Measurements from ENCODE around the gene TTC9C. TPM values are rescaled to one million over a fixed set of nuclear protein-coding genes. Genes with fewer than 3 reads are reported as not detected.

The TTC9C gene
- total and polyA plus RNA-seq, 5 donors, result 11.7 to 18.4 (median 15.2) TPM

DNA sequence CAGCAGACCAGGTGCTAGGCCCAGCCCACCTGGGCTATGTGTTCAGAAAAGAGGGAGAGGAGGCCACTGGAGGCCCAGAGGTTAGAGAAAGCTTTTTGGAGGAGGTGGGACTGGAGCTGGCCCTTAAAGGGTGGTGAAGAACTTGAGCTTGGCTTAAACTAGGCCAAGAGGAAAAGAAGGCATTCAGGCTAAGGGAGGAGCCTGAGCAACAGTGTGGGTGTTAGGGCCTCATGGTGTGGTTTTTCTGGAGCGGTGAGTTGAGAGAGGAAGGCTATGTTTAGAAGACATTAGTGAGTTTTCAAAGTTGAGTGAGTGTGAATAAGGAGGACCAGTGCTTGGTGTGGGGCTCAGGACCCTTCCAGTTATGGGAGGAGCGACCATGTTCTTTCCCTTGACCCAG, 49.1 kb downstream of the TTC9C start:
- no peak overlapping the region for H3K27ac ChIP-seq (ENCODE audit: low read length)
- H3K9me3 ChIP-seq (ENCODE audit: control insufficient read depth, low read length), result no peaks in the 10 kb centered on the region
- H3K27me3 ChIP-seq (ENCODE audit: control insufficient read depth, insufficient read depth), result no peaks in the 10 kb centered on the region
- 83% methylated on average over 2 of the region's 2 CpGs for WGBS
- no peak for DNase-seq
- ATAC-seq, result no peak
- no peaks in the 10 kb centered on the region for H3K4me1 ChIP-seq (ENCODE audit: control insufficient read depth, insufficient read depth, low read length)
- no peak overlapping the region for H3K4me3 ChIP-seq (ENCODE audit: low read length)
- intact Hi-C loops (cut with DNase I), result no loop called here

GRCh38 chr11:62778441-62778840, 50.2 kb downstream of the TTC9C start:
- Histone ChIP-seq H3K9me3 (ENCODE audit: control insufficient read depth, low read length) (no peaks in the 10 kb centered on the region), H3K27me3 (ENCODE audit: control insufficient read depth, insufficient read depth) (no peaks in the 10 kb centered on the region), H3K27ac (ENCODE audit: low read length) (no peak overlapping the region), H3K4me1 (ENCODE audit: control insufficient read depth, insufficient read depth, low read length) (no peaks in the 10 kb centered on the region), H3K4me3 (ENCODE audit: low read length) (no peak overlapping the region)
- intact Hi-C loops (cut with DNase I), result no loop called here
- DNase-seq, result peak in 1 of 3 donors; percentile 9
- ATAC-seq, result peak in 1 of 2 donors; percentile 7
- WGBS, result 96% methylated on average over 3 of the region's 3 CpGs

DNA sequence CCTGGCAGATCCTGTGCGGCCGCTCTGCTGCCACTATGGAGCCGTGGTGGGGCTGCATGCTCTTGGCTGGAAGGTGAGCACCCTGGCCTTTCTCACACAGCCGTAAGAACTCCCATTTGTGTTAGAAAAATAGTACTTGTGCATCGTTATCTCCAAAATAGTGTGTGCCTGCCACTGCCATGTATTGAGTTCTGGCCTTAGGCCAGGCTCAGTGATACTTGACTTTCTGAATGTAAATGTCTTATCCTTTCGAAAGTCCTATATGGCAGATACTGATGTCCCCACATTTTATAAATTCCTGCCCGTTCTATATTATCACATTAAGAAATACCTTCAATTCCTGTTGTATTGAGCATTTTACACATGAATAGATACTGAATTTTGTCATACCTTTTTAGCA, 54.5 kb downstream of the TTC9C start:
- intact Hi-C loops (cut with DNase I), result loop anchor here in 2 of 4 donors (10.0 kb wide), 1 partner anchor 82 kb away; no protein-coding TSS in a partner anchor
- H3K27ac ChIP-seq (ENCODE audit: low read length), result no peak overlapping the region
- no peaks in the 10 kb centered on the region for H3K27me3 ChIP-seq (ENCODE audit: control insufficient read depth, insufficient read depth)
- ATAC-seq (no peak), DNase-seq (no peak)
- H3K9me3 ChIP-seq (ENCODE audit: control insufficient read depth, low read length), result no peaks in the 10 kb centered on the region
- 91% methylated on average over 7 of the region's 7 CpGs for WGBS
- no peak overlapping the region for H3K4me3 ChIP-seq (ENCODE audit: low read length)
- no peaks in the 10 kb centered on the region for H3K4me1 ChIP-seq (ENCODE audit: control insufficient read depth, insufficient read depth, low read length)

- peak; percentile 80 to 87 for ATAC-seq
- DNase-seq, result peak; percentile 88 to 96 (median 95)
- Histone ChIP-seq H3K4me1 (ENCODE audit: control insufficient read depth, insufficient read depth, low read length) (peaks cover 3% of the 10 kb centered on the region), H3K27ac (ENCODE audit: low read length) (peak overlapping the region; percentile 93), H3K9me3 (ENCODE audit: control insufficient read depth, low read length) (no peaks in the 10 kb centered on the region), H3K4me3 (ENCODE audit: low read length) (peak overlapping the region; percentile 82), H3K27me3 (ENCODE audit: control insufficient read depth, insufficient read depth) (no peaks in the 10 kb centered on the region)
- 1% methylated on average over 51 of the region's 51 CpGs for WGBS
- intact Hi-C loops (cut with DNase I), result loop anchor here in 3 of 4 donors (5.0 to 10.0 kb wide), 2 partner anchors 76 to 78 kb away; no protein-coding TSS in a partner anchor
Measured at GRCh38 chr11:62786318-62787004, 58.2 kb downstream of the TTC9C start.

GRCh38 chr11:62787005-62787759, 58.9 kb downstream of the TTC9C start, which contains the start of gene TMEM179B:
Gene TMEM179B (plus strand): TSS chr11:62787402. CDS start chr11:62787432, 30 bp downstream.
- peaks cover 3% of the 10 kb centered on the region for H3K4me1 ChIP-seq (ENCODE audit: control insufficient read depth, insufficient read depth, low read length)
- WGBS, result under 1% methylated on average over 88 of the region's 88 CpGs
- no peaks in the 10 kb centered on the region for H3K9me3 ChIP-seq (ENCODE audit: control insufficient read depth, low read length)
- DNase-seq (peak; percentile 97 to 99 (median 98)), ATAC-seq (peak; percentile 90 to 93)
- intact Hi-C loops (cut with DNase I), result loop anchor here in 3 of 4 donors (5.0 to 10.0 kb wide), 2 partner anchors 75 to 78 kb away; no protein-coding TSS in a partner anchor
- no peaks in the 10 kb centered on the region for H3K27me3 ChIP-seq (ENCODE audit: control insufficient read depth, insufficient read depth)
- peak within 1 kb of the TSS; percentile 82 for H3K4me3 ChIP-seq (ENCODE audit: low read length)
- peak within 1 kb of the TSS; percentile 93 for H3K27ac ChIP-seq (ENCODE audit: low read length)

Other genes starting within 250 kb of the TTC9C start
- gene AHNAK, start 181.7 kb upstream of the TTC9C start, total RNA-seq, result 100 to 1,000 TPM; 289 to 371 (median 320) TPM
- gene AHNAK, start 181.7 kb upstream of the TTC9C start, polyA plus RNA-seq, result 78.1 TPM
- 1,000 to 10,000 TPM in 1 of 4 donors, 100 to 1,000 TPM in 3; 807 to 1,060 (median 897) TPM for gene EEF1G, start 154.6 kb upstream of the TTC9C start, total RNA-seq
- 770 TPM for gene EEF1G, start 154.6 kb upstream of the TTC9C start, polyA plus RNA-seq
- 10 to 100 TPM in 3 of 4 donors, 1 to 10 TPM in 1; 8.0 to 15.3 (median 11.5) TPM for gene TUT1, start 137.0 kb upstream of the TTC9C start, total RNA-seq
- 10.7 TPM for gene TUT1, start 137.0 kb upstream of the TTC9C start, polyA plus RNA-seq
- 10 to 100 TPM; 34.8 to 47.6 (median 38.3) TPM for gene MTA2, start 126.6 kb upstream of the TTC9C start, total RNA-seq
- gene MTA2, start 126.6 kb upstream of the TTC9C start, polyA plus RNA-seq, result 24.1 TPM
- gene EML3, start 115.7 kb upstream of the TTC9C start, total RNA-seq, result 10 to 100 TPM; 23.5 to 33.3 (median 26.7) TPM
- gene EML3, start 115.7 kb upstream of the TTC9C start, polyA plus RNA-seq, result 23.9 TPM
- 1 to 10 TPM; 6.1 to 7.9 (median 6.6) TPM for gene ROM1, start 115.2 kb upstream of the TTC9C start, total RNA-seq
- gene ROM1, start 115.2 kb upstream of the TTC9C start, polyA plus RNA-seq, result 7.9 TPM
- 10 to 100 TPM; 10.7 to 23.1 (median 16.7) TPM for gene B3GAT3, start 106.5 kb upstream of the TTC9C start, total RNA-seq
- 18.7 TPM for gene B3GAT3, start 106.5 kb upstream of the TTC9C start, polyA plus RNA-seq
- 100 to 1,000 TPM; 112 to 137 (median 122) TPM for gene GANAB, start 81.9 kb upstream of the TTC9C start, total RNA-seq
- 66.5 TPM for gene GANAB, start 81.9 kb upstream of the TTC9C start, polyA plus RNA-seq
- gene INTS5, start 75.2 kb upstream of the TTC9C start, total RNA-seq, result 10 to 100 TPM; 10.4 to 13.3 (median 11.8) TPM
- gene INTS5, start 75.2 kb upstream of the TTC9C start, polyA plus RNA-seq, result 6.1 TPM
- gene C11orf98, start 63.3 kb upstream of the TTC9C start, total RNA-seq, result 10 to 100 TPM; 30.6 to 41.1 (median 35.2) TPM
- gene C11orf98, start 63.3 kb upstream of the TTC9C start, polyA plus RNA-seq, result 79.7 TPM
- 1 to 10 TPM; 6.6 to 9.5 (median 7.3) TPM for gene CSKMT, start 63.2 kb upstream of the TTC9C start, total RNA-seq
- 5.2 TPM for gene CSKMT, start 63.2 kb upstream of the TTC9C start, polyA plus RNA-seq
- gene UQCC3, start 56.8 kb upstream of the TTC9C start, total RNA-seq, result 1 to 10 TPM; 5.2 to 8.6 (median 6.5) TPM
- gene UQCC3, start 56.8 kb upstream of the TTC9C start, polyA plus RNA-seq, result 12.9 TPM
- gene LBHD1, start 56.2 kb upstream of the TTC9C start, total RNA-seq, result 1 to 10 TPM; 3.2 to 5.8 (median 3.6) TPM
- gene LBHD1, start 56.2 kb upstream of the TTC9C start, polyA plus RNA-seq, result 7.3 TPM
- 10 to 100 TPM; 76.6 to 95.7 (median 83.6) TPM for gene UBXN1, start 49.4 kb upstream of the TTC9C start, total RNA-seq
- gene UBXN1, start 49.4 kb upstream of the TTC9C start, polyA plus RNA-seq, result 101 TPM
- gene LRRN4CL, start 39.0 kb upstream of the TTC9C start, total RNA-seq, result 1 to 10 TPM; 1.4 to 3.3 (median 2.3) TPM
- 3.0 TPM for gene LRRN4CL, start 39.0 kb upstream of the TTC9C start, polyA plus RNA-seq
- gene BSCL2, start 21.1 kb upstream of the TTC9C start, total RNA-seq, result 10 to 100 TPM; 20.0 to 27.6 (median 26.5) TPM
- 34.3 TPM for gene BSCL2, start 21.1 kb upstream of the TTC9C start, polyA plus RNA-seq
- not detected for gene GNG3, start 20.8 kb upstream of the TTC9C start, total RNA-seq
- 0.57 TPM for gene GNG3, start 20.8 kb upstream of the TTC9C start, polyA plus RNA-seq
- gene HNRNPUL2, start 1.0 kb upstream of the TTC9C start, total RNA-seq, result 10 to 100 TPM; 29.3 to 37.2 (median 35.5) TPM
- gene HNRNPUL2, start 1.0 kb upstream of the TTC9C start, polyA plus RNA-seq, result 33.2 TPM
- gene ZBTB3, start 25.7 kb downstream of the TTC9C start, total RNA-seq, result 10 to 100 TPM in 2 of 4 donors, 1 to 10 TPM in 2; 7.8 to 14.5 (median 9.5) TPM
- gene ZBTB3, start 25.7 kb downstream of the TTC9C start, polyA plus RNA-seq, result 4.0 TPM
- 10 to 100 TPM; 34.4 to 43.3 (median 37.4) TPM for gene POLR2G, start 33.1 kb downstream of the TTC9C start, total RNA-seq
- 51.1 TPM for gene POLR2G, start 33.1 kb downstream of the TTC9C start, polyA plus RNA-seq
- 10 to 100 TPM in 1 of 4 donors, 1 to 10 TPM in 3; 8.0 to 17.1 (median 9.6) TPM for gene TAF6L, start 42.9 kb downstream of the TTC9C start, total RNA-seq
- 10.4 TPM for gene TAF6L, start 42.9 kb downstream of the TTC9C start, polyA plus RNA-seq
- 10 to 100 TPM; 19.2 to 21.8 (median 19.7) TPM for gene TMEM179B, start 58.9 kb downstream of the TTC9C start, total RNA-seq
- gene TMEM179B, start 58.9 kb downstream of the TTC9C start, polyA plus RNA-seq, result 29.7 TPM
- gene TMEM223, start 63.5 kb downstream of the TTC9C start, total RNA-seq, result 10 to 100 TPM; 12.7 to 17.2 (median 16.3) TPM
- 29.5 TPM for gene TMEM223, start 63.5 kb downstream of the TTC9C start, polyA plus RNA-seq
- 10 to 100 TPM; 40.3 to 56.4 (median 47.1) TPM for gene NXF1, start 77.0 kb downstream of the TTC9C start, total RNA-seq
- gene NXF1, start 77.0 kb downstream of the TTC9C start, polyA plus RNA-seq, result 45.8 TPM
- gene STX5, start 103.6 kb downstream of the TTC9C start, total RNA-seq, result 10 to 100 TPM; 20.1 to 27.8 (median 21.8) TPM
- 14.4 TPM for gene STX5, start 103.6 kb downstream of the TTC9C start, polyA plus RNA-seq
- not detected for gene TEX54, start 104.4 kb downstream of the TTC9C start, total RNA-seq
- not detected for gene TEX54, start 104.4 kb downstream of the TTC9C start, polyA plus RNA-seq
- 10 to 100 TPM; 24.8 to 28.7 (median 26.6) TPM for gene WDR74, start 111.1 kb downstream of the TTC9C start, total RNA-seq
- gene WDR74, start 111.1 kb downstream of the TTC9C start, polyA plus RNA-seq, result 17.9 TPM
- gene SLC3A2, start 152.4 kb downstream of the TTC9C start, total RNA-seq, result 10 to 100 TPM; 40.2 to 64.1 (median 40.5) TPM
- 28.1 TPM for gene SLC3A2, start 152.4 kb downstream of the TTC9C start, polyA plus RNA-seq
- under 1 TPM in 2 of 4 donors, not detected in 2; 0.09 to 0.24 TPM for gene CHRM1, start 192.9 kb downstream of the TTC9C start, total RNA-seq
- gene CHRM1, start 192.9 kb downstream of the TTC9C start, polyA plus RNA-seq, result 0.07 TPM